Suppressor macrophage (primary cell): Measurements from ENCODE around the gene INCA1.
"Not testable (repeated sequence)": the region's sequence is repeated elsewhere in the genome, so short reads cannot be mapped to it uniquely, and the experiment has no call there.

Experiments used
- DNase-seq, 4 experiments: peaks; one replicate each; pipeline ENCODE4 v3.0.0-alpha.2; 2020 to 2022
- total RNA-seq, 17 experiments: gene quantifications; one replicate each; lab custom pipeline; 2026; ENCODE audit warnings: mixed read lengths in 6 of 17, inconsistent platforms in 3 of 17; lab: John Stamatoyannopoulos, UW

INCA1 gene
- total RNA-seq: 0.10 to 1.4 (median 0.21) reads per million in 17 experiments

GRCh38 chr17:4997302-4998026 lies at the start of gene INCA1, which contains the start of gene KIF1C:
TSS of gene INCA1 (minus strand) at chr17:4997522. CDS start at chr17:4994437, 3,085 bp downstream.
TSS of gene KIF1C (plus strand) at chr17:4997950. CDS start at chr17:5000247, 2,297 bp downstream.
- DNase-seq: peak; percentile 93 to 97 (median 95)

- DNase-seq: no peak
These were observed 48.2 kb upstream of the INCA1 start for GRCh38 chr17:5045496-5045895.

- DNase-seq: no peak
These were observed 47.3 kb upstream of the INCA1 start for GRCh38 chr17:5044630-5045029.

- DNase-seq: no peak
These were observed 46.2 kb upstream of the INCA1 start for GRCh38 chr17:5043524-5043923.

- DNase-seq: no peak
These were observed 45.1 kb upstream of the INCA1 start for GRCh38 chr17:5042157-5043022.

GRCh38 chr17:5035315-5035714 lies 38.0 kb upstream of the INCA1 start, which contains the start of gene SLC52A1:
TSS of gene SLC52A1 (minus strand) at chr17:5035426. CDS start at chr17:5034606, 820 bp downstream.
- no peak for DNase-seq

GRCh38 chr17:5034651-5035050 lies 37.3 kb upstream of the INCA1 start:
- no peak for DNase-seq

- DNase-seq: no peak
These were observed 36.7 kb upstream of the INCA1 start for GRCh38 chr17:5034063-5034462.

GRCh38 chr17:5033352-5034015 lies 36.2 kb upstream of the INCA1 start:
- DNase-seq: no peak

- no peak for DNase-seq
These were observed 35.5 kb upstream of the INCA1 start for GRCh38 chr17:5032865-5033264.

GRCh38 chr17:5031365-5032082 lies 34.2 kb upstream of the INCA1 start:
- peak; percentile 94 to 98 (median 98) for DNase-seq

GRCh38 chr17:5030168-5030567 lies 32.8 kb upstream of the INCA1 start:
- DNase-seq: not testable (repeated sequence)

GRCh38 chr17:5027916-5028315 lies 30.6 kb upstream of the INCA1 start:
- peak in 2 of 4 experiments; percentile 14 to 24 for DNase-seq

GRCh38 chr17:5027299-5027698 lies 30.0 kb upstream of the INCA1 start:
- DNase-seq: no peak

- DNase-seq: no peak
These were observed 27.3 kb upstream of the INCA1 start for GRCh38 chr17:5024604-5025003.

GRCh38 chr17:5023588-5024147 lies 26.3 kb upstream of the INCA1 start:
- DNase-seq: no peak

GRCh38 chr17:5022171-5022711 lies 24.9 kb upstream of the INCA1 start:
- DNase-seq: no peak

GRCh38 chr17:5020502-5021023 lies 23.2 kb upstream of the INCA1 start:
- DNase-seq: no peak

- peak in 3 of 4 experiments; percentile 28 to 36 (median 31) for DNase-seq
These were observed 22.2 kb upstream of the INCA1 start for GRCh38 chr17:5019475-5019956.

- no peak for DNase-seq
These were observed 17.0 kb upstream of the INCA1 start for GRCh38 chr17:5014357-5014756.

- peak in 2 of 4 experiments; percentile 51 to 73 for DNase-seq
These were observed 14.6 kb upstream of the INCA1 start for GRCh38 chr17:5011928-5012327.
